Erythroblast (primary cell): Measurements from ENCODE around the gene NELFCD.
A peak's percentile ranks its signal among the peaks of the same experiment; 100 is the strongest.
"Not testable (repeated sequence)": the region's sequence is repeated elsewhere in the genome, so short reads cannot be mapped to it uniquely, and the experiment has no call there.

ENCODE experiments used
- DNase-seq, 2 experiments: peaks; one replicate each; lab custom pipeline; 2025; lab: John Stamatoyannopoulos, UW
- GATA1 ChIP-seq: IDR thresholded peaks from 2 replicates; pipeline ENCODE4 v1.6.1; 2011; ENCODE audit warnings: low read depth, mild to moderate bottlenecking, control low read depth, low read length, moderate library complexity
- POLR2A ChIP-seq: IDR thresholded peaks from 2 replicates; pipeline ENCODE4 v1.6.1; 2011; ENCODE audit warnings: mild to moderate bottlenecking, low read length

Gene NELFCD

DNA sequence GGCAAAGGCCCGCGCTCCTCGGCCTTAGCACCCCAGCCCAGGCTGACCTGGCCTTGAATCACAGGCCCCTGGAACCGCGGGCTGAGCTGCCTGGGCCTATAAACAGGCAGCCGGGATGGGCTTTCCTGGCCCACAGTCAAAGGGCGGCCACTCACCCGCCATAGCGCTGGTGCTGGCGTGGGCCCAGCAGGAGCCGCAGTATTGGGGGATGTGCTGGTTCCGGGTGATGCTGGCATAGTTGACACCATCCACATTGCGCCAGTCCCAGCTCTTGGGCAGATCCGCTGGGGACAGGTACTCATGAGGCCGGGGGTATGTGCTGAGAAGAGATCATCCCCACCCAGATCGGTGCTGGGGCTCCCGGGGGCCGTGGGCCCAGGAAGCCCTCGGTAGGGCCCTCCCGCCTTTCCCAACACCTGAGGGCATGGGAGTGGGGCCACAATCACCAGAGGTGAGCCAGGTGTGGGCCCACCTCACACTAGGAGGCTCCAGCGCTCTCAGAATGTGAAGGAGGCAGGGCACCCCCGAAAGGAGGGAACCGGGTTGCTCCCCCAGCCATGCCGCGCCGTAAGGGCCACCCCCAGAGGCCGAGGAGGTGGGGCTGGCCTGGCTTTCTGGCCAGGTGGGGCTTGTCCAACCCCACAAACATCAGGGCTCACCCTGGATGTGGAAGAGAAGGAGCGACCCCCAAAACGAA is 25.3 kb downstream of the NELFCD start:
- peak; percentile 61 to 65 for DNase-seq

GRCh38 chr20:59006864-59007664 is 26.0 kb downstream of the NELFCD start, which contains the start of gene CTSZ:
CTSZ (minus strand) TSS chr20:59007254; CDS start chr20:59007128, 126 bp downstream.
- DNase-seq = peak; percentile 78 to 79
- TF ChIP-seq GATA1 = no peak
- TF ChIP-seq POLR2A = peak; percentile 41

More for the DNA sequence above, 25.3 kb downstream of the NELFCD start:
- TF ChIP-seq POLR2A = no peak
- no peak for TF ChIP-seq GATA1

DNA sequence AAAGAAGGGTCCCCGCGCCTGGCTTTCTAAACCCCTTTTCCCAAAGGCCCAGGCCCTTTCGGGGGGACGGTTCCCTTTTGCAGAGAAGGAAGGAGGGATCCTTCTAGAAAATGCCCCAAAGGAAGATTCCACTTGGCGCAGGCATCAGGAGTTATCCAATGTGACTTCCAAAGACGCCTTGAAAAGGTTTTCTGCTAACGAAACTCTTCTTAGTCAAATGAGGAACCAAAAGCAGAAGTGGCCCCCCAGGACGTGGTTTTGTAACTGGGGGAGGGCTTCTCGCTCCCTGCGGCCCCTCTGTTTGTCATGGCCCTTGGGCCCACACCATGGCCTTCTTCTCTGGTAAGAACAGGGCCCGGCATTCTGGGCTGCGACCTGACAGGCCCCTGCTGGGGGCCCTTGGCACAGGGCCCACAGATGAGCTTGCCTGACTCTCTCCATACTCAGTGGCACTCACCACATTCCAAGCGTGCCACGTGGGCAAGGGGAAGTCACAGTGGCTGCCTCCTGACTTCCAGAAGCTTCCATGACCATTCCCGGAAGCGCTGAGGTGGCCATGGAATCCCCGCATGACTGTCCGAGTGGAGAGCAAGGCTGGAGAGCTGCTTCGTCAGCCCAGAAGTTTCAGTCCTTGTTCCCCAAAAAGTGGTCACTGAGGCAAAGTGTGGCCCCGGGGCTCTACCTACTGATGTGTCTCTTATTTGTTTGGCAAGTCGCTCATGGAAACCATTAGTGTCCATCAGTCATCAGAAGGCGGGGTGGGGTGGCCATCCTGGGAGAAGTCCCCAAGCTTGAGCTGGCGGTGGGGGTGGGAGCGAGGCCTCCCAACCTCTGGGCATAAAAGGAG is 26.8 kb downstream of the NELFCD start:
- peak; percentile 51 to 56 for DNase-seq
- TF ChIP-seq GATA1 (no peak), POLR2A (no peak)

GRCh38 chr20:59008715-59009336 is 27.8 kb downstream of the NELFCD start:
- DNase-seq = no peak
- TF ChIP-seq GATA1 (no peak), POLR2A (no peak)

DNA sequence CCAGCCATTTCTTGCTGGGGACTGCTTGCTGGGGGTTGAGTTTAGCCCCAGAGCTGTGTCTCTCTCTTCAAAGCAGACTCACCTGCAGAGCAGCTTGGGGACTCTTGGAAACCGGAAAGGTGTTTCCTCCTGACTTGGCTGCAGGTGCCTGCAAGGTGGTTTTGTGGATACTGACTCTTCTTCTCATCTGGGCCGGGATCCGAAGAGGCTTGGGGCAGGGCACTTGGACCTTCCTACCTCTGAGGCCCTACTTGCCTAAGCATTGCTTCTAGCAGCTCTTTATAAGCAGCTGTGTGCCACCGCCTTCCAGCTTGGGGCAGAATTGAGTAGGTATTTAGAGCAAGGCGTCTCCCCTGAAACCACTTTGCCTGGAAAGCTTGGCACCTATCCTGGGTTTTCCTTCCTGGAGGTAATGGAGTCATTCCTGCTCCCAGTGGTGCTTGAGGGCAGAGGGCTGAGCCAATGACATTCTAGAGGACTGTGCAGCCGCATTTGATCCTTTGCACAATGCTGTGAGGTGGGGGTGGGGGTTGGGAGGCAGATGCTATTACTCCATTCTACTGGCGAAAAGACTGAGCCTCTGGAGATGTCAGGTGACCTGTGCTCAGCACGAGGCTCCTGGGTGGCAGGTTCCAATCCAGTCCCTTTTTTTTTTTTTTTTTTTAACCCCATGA is 29.4 kb downstream of the NELFCD start:
- TF ChIP-seq POLR2A = no peak
- no peak for TF ChIP-seq GATA1
- DNase-seq = no peak

GRCh38 chr20:59010995-59011873 is 30.2 kb downstream of the NELFCD start:
- TF ChIP-seq POLR2A (no peak), GATA1 (no peak)
- peak; percentile 79 to 90 for DNase-seq

DNA sequence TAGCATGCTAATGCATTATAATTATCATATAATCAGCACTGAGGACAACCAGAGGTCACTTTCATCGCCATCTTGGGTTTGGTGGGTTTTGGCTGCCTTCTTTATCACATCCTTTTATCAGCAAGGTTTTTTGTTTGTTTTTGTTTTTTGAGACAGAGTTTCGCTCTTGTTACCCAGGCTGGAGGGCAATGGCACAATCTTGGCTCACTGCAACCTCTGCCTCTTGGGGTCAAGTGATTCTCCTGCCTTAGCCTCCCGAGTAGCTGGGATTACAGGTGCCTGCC is 30.8 kb downstream of the NELFCD start:
- DNase-seq = not testable (repeated sequence)

DNA sequence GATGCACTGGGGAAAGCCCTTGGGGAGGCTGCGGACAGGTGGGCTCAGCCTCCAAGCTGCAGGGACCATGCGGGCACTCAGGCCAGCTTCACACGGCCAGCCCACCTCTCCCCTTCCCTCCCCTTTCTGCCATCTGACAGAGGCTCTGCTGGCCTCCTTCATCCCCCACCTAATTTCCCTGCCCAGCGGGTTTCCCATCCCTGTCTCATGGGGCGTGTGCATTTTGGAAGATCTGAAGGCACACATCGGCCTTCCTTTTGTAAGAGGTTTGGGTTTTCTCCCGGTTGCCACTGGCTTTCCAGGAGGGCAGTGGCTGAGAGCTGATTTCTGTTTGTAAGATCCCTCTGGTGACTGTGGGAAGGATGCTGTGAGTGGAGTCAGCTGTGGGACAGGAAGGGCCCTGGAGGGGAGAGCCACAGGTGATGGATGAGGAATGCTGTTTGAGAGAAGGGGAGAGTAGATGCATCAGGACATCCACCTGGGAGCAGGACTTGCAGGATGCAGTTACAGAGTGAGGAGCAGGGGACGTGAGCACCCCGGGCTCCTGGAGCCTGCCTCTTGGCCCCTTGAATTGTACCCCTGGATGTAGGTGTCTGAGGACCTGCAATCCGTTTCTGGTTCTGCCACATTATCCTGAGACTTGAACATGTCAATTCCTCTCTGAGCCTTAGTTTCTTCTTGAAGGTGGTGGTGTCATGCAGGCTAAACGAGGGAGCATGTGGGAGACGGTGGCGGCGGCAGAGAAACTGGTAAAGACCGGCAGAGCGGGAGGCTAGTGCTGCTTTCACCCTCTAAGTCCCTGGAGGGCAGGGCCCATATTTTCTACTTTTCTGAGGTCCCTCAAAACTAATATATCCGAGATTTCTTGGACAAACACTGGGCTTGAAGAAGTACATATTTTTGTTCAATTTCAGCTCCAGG is 32.2 kb downstream of the NELFCD start:
- no peak for DNase-seq
- no peak for TF ChIP-seq GATA1

GRCh38 chr20:59013959-59014608 is 33.0 kb downstream of the NELFCD start:
- TF ChIP-seq GATA1 (no peak), POLR2A (no peak)
- DNase-seq = peak; percentile 49 to 76

DNA sequence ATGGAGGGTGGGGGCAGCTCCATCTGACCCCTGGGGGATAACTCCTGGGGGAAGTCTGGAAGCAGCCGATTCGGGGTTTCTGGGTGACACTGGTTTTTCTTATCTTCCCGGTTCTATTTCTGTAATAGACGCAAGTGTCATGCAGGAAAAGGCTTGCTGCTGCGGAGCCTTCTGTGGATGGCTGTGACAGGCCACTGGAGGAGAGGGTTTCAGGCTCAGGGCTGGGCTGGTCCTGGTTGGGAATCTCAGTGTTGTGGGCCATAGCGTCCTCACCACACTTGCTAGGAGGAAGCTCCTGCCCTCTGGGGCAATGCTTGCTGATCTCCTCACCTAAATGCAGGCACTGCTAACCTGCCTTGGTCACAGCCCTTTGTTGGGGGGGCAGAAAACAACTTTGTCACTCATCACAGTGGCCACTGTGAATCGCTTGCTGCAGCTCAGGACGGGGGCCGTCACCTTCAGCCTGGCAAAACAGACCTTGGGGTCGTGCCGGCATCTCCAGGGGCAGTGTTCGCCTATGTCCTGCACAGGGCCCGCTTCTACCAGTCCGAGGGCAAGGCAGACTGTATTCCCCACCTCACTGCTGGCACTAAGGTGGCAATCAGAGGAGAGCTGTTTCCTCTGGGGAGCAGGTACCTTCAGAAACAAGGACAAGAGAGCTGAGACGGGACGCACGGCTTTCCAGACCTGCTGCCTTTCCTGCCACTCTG is 33.8 kb downstream of the NELFCD start:
- TF ChIP-seq GATA1 (no peak), POLR2A (no peak)
- DNase-seq = peak; percentile 47 to 61
